Activated T-helper 1 cell treated with anti-CD3 and anti-CD28 coated beads, Interleukin-2, amount 50 U/mL, for 16 hours (primary cell): Measurements from ENCODE around the gene MICU1.
"Not testable (repeated sequence)": the region's sequence is repeated elsewhere in the genome, so short reads cannot be mapped to it uniquely, and the experiment has no call there.

Experiments
- DNase-seq, 2 donors: peaks; one replicate each; pipeline ENCODE4 v3.0.0-alpha.2; 2020; ENCODE audit warnings: low read depth in 1 of 2, low spot score in 1 of 2

MICU1 gene

GRCh38 chr10:72563327-72563932 lies 62.4 kb downstream of the MICU1 start:
- no peak for DNase-seq

DNA sequence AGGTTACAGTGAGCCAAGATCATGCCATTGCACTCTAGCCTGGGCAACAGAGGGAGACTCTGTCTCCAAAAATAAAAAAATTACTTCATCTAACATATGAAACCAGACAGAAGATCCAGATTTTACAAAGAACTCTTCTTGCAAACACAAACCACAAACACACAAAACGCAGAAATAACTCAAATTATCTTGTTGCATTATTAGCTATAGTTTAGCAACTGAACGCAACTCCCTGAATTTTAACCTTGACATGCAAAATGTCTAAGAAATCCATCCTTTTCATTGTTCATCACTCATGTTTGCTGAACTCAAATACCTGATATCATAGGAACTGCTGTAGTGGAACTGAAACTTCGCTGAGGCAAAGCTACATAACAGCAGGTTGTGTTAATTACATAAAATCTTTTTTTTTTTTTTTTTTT lies 64.1 kb downstream of the MICU1 start:
- no peak for DNase-seq

- no peak for DNase-seq
These were observed 68.5 kb downstream of the MICU1 start for GRCh38 chr10:72557362-72557761.

GRCh38 chr10:72552857-72553256 lies 73.0 kb downstream of the MICU1 start:
- DNase-seq = no peak

DNA sequence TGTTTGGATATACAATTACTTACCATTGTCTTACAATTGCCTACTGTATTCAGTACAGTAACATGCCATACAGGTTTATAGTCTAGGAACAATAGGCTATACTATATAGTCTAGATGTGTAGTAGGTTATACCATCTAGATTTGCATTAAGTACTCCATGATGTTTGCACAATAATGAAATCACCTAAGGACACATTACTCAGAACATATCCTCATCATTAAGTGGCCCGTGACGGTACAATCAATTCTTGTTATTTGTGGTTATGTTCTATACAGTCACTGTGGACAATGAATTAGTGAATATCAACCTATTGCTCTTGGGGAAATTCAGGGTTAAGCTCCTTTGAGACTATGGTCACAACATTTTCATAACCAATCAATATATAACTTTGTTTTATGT lies 75.6 kb downstream of the MICU1 start:
- DNase-seq = no peak

DNA sequence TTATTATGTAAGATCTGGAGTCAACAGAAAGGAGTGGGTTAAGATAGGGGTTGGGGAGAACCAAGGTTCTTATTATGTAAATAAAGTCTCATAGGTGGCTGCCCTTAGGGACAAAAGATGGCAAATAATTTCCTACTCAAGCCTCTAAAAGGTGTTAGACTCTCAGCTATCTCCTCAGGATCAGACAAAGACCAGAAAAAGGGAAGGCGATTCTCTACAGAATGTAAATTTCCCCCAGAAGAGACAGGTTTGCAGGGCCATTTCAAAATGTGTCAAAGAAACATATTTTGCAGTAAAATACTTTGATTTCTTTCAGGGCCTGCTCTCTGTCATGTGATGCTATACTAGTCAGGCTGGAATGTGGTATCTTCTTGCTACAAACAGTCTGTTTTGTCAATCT lies 80.3 kb downstream of the MICU1 start:
- no peak for DNase-seq

GRCh38 chr10:72543855-72544254 lies 82.0 kb downstream of the MICU1 start:
- not testable (repeated sequence) for DNase-seq

- no peak for DNase-seq
These were observed 83.5 kb downstream of the MICU1 start for GRCh38 chr10:72542396-72542815.

DNA sequence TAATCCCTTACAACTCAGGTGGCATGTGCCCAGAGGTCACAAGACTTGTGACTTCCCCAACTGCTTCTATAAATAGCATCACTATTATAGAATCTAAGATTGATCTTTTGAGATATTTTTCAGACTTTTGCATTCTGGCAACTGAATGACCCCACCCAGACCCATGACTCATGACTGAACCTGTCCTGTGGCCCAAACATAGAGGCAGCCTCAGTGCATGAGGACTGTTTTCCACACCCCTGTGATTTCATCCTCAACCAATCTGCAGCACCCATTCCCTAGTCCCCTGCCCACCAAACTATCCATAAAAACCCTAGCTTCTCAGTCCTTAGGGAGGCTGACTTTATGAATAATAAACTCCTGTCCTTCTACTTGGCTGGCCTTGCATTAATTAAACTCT lies 84.5 kb downstream of the MICU1 start:
- no peak for DNase-seq

GRCh38 chr10:72540193-72540807 lies 85.6 kb downstream of the MICU1 start:
- DNase-seq = no peak

GRCh38 chr10:72539137-72539536 lies 86.7 kb downstream of the MICU1 start:
- DNase-seq = no peak

DNA sequence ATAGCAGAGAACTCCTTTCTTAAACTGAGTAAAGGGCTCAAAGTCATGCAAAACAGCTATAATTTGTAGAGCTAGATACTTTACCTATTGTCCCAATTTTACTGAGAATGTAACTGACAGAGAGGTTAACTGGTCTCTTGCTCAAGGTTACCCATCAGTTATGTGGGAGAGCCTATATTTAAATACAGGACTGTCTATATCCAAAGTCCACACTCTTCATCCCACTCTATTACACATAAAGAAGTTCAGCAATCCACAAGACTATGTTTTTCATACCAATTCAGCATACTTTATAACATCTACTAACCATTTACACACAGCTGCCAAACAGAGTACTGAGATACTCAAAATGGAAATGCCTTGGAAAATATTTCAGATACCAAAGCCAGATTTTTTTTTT lies 100.2 kb downstream of the MICU1 start:
- no peak for DNase-seq

GRCh38 chr10:72525277-72525676 lies 100.6 kb downstream of the MICU1 start:
- DNase-seq = no peak

- no peak for DNase-seq
These were observed 101.4 kb downstream of the MICU1 start for GRCh38 chr10:72524489-72524888.

DNA sequence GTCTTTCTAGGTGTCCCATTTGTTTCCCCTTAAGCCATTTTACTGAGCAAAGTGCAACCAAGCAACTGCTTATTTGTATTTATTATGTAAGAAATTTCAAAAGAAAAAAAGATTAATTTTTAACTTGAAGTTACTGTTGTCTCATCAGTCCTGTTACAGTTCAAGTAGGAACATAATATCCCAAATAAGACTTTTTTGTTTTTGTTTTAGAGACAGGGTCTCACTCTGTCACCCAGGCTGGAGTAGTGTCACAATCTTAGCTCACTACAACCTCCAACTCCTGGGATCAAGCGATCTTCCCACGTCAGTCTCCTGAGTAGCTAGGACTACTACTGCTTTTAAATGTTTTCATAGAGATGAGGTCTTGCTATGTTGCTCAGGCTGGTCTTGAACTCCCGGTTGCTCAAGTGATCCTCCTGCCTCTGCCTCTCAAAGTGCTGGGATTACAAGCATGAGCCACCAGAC lies 101.9 kb downstream of the MICU1 start:
- no peak for DNase-seq

DNA sequence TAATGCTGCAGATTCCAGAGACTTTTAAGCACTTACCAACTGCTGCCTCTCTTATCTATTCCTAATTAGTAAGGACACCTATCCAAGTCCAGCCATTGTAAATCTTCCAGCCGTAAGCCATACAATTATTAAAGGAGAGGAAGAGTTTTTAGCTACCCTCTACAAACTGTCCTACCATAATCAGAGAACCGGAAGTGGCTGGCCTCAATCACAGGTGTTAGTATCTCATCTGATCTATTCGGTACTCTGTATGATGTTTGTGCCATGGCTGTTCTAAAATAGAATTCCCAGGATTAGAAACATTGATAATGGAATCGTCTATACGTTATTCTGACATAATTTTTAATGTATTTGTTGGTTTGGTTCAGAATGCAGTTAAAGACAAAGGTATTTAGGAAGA lies 102.8 kb downstream of the MICU1 start:
- no peak for DNase-seq

DNA sequence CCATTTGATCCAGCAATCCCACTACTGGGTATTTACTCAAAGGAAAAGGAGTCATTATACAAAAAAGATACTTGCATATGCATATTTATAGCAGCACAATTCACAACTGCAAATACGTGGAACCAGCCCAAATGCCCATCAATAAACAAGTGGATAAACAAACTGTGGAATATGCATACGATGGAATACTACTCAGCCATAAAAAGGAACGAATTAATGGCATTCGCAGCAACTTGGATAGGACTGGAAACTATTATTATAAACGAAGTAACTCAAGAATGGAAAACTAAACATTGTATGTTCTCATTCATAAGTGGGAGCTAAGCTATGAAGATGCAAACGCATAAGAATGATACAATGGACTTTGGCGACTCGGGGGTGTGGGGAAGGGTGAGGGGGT lies 108.6 kb downstream of the MICU1 start:
- DNase-seq = no peak

GRCh38 chr10:72515455-72515854 lies 110.4 kb downstream of the MICU1 start:
- no peak for DNase-seq

DNA sequence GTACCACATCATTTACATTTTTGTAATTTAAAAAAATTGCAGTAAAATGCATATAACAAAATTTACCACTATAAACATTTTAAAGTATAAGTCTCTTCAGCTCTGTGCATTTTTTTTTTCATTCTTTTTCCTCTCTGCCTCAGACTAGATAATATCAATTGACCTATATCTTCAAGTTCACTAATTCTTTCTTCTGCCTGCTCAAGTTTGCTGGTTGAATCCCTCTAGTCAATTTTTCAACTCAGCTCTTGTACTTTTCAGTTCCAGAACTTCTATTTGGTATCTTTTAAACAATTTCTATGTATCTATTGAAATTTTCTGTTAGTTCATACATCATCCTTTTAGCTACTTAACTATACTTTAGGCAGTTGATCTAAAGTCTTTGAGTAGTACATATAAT lies 112.0 kb downstream of the MICU1 start:
- DNase-seq = no peak

- DNase-seq = no peak
These were observed 114.4 kb downstream of the MICU1 start for GRCh38 chr10:72511459-72511858.

DNA sequence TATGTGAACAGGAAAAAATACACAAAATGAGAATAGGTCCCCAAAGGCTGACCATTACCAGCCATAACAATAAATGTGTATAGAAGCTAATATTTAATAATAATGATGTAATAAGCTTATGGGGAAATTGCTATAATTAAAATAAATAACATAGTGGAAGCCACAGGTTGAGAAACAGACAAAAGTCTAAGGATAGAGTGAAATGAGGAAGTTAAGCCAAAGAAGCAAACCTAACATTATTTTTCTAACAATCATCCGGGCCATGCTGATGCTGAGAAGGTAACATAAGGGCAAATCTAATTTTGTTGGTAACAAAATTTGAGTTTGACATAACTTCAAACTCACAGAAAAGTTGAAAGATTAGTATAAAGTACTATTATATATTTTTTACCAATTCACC lies 115.9 kb downstream of the MICU1 start:
- no peak for DNase-seq

DNA sequence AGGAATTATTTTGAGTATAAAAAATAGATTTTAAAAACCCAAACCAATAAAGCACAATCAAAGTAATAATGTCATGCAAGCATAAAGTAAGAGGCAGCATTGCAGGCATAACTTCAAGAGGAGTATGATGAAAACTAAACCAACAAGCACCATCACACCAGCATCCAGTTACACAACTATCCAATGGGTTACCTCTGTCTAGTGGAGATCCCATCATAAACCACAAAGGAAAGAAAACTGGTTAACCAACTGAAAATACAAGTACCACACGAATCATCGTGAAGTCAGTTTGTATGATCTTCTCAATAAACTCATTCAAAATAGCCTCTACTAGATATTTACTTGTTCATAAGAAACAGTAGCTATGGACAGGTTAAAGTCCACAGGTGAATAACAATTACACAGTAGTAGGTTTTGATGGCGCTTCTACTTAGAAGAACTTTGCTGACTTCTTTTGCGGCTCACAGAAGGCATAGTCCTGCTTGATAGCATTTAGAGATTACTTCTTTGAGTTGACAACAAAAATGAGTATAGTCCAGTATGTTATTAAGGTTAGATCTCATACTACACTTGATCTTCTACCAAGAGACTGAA lies 116.6 kb downstream of the MICU1 start:
- no peak for DNase-seq

DNA sequence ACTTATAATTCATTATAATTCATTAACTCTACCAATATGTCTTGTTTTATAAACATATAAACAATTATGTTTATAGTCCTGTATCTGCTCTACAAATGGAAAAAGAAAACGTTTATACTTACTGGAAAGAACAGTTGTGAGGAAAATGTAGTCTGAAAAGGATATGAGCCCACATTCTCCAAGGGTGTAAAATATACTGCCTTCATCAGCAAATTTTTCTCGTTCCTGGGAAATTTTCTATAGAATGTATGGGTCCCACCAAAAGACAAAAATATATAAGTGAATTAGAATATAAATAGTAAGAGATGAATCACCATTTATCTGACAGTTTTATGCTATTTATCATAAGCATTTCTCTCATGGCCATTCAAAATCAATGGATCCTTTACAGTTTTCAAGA lies 117.8 kb downstream of the MICU1 start:
- DNase-seq = no peak
